HepG2 (cell line): ENCODE results near the gene SRRM3.

Source experiments
- SKIL ChIP-seq: sonication (generic); formaldehyde crosslinking; IDR thresholded peaks from 2 replicates; pipeline ENCODE4 v1.8.0; 2022; ENCODE audit warnings: missing genetic modification reagents, mild to moderate bottlenecking, moderate library complexity, borderline replicate concordance
- ZNF530 ChIP-seq: sonication (generic); formaldehyde crosslinking; IDR thresholded peaks from 2 replicates; pipeline ENCODE4 v1.5.0; 2020; ENCODE audit warnings: low read depth, mild to moderate bottlenecking, missing genetic modification reagents

GRCh38 chr7:76165106-76165972 is 36.4 kb upstream of the SRRM3 start:
- TF ChIP-seq SKIL: no peak
- no peak for TF ChIP-seq ZNF530 (CRISPR knock-in tag)
